Muscle layer of duodenum (tissue), 2 donors: ENCODE data around the gene ITGA1.
"Not testable (repeated sequence)": the region's sequence is repeated elsewhere in the genome, so short reads cannot be mapped to it uniquely, and the experiment has no call there.

Experiments used
- H3K27ac ChIP-seq: one replicate; pipeline ENCODE4 v1.7.0; 2013; ENCODE audit warnings: mild to moderate bottlenecking, low read length
- H3K27me3 ChIP-seq: one replicate; pipeline ENCODE4 v1.7.0; 2013; ENCODE audit warnings: low read depth, mild to moderate bottlenecking, control low read depth, low read length
- H3K36me3 ChIP-seq, 2 donors: one replicate each; pipeline ENCODE4 v1.7.0; 2013; ENCODE audit warnings: low read length in 2 of 2, control low read depth in 1 of 2, mild to moderate bottlenecking in 1 of 2; ENCODE audit not compliant: insufficient read depth in 2 of 2, control insufficient read depth in 1 of 2
- H3K4me1 ChIP-seq, 2 donors: one replicate each; pipeline ENCODE4 v1.7.0; 2013; ENCODE audit warnings: low read length in 2 of 2, mild to moderate bottlenecking in 2 of 2, control low read depth in 1 of 2, moderate library complexity in 1 of 2; ENCODE audit not compliant: insufficient read depth in 2 of 2, control insufficient read depth in 1 of 2
- H3K4me3 ChIP-seq, 2 donors: one replicate each; pipeline ENCODE4 v1.7.0; 2013; ENCODE audit warnings: low read length in 2 of 2, low read depth in 1 of 2, mild to moderate bottlenecking in 1 of 2
- H3K9me3 ChIP-seq, 2 donors: one replicate each; pipeline ENCODE4 v1.7.0; 2013; ENCODE audit warnings: low read length in 2 of 2, control low read depth in 1 of 2, mild to moderate bottlenecking in 1 of 2; ENCODE audit not compliant: control insufficient read depth in 1 of 2
- donor health status: healthy.

ITGA1 gene

DNA sequence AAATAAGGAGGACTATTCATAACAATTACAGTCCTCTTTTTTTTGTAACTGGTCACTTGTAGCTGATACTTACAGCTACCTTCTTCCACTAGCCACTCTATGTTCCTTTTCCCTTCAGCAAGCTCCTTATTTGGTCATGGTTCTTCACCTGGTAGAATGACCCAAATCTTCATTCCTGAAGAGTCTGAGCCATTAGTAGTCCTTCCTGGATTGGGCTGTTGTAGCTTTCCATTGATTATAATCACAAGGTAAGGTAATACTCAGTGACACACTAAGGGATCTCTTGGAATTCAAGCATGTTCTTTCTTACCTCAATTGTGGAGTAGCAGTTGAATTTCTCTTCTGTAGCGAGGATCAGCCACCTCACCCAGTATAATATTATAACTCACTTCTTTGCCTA lies 175.9 kb downstream of the ITGA1 start:
- no peaks in the 10 kb centered on the region for H3K27me3 ChIP-seq
- no peaks in the 10 kb centered on the region for H3K36me3 ChIP-seq
- no peak overlapping the region for H3K27ac ChIP-seq
- no peaks in the 10 kb centered on the region for H3K4me1 ChIP-seq
- H3K4me3 ChIP-seq, result no peak overlapping the region
- no peaks in the 10 kb centered on the region for H3K9me3 ChIP-seq

DNA sequence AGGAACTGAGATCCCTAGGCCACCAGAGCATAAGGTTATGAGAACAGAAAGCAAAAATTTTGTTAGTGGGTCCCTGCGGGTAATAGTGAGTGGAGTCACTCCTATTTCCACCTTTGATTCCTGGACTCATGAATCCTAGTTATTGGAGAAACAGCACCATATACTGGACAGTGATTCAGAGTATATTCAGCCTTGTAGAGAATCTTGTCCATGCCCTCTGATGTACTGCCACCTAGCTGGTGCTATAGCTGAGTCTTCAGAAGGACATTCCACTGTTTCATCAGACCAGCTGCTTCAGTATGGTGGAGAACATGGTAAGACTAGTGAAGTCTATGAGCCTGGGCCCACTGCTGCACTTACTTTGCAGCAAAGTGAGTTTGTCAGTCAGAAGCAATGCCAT lies 176.4 kb downstream of the ITGA1 start:
- Histone ChIP-seq H3K27me3 (no peaks in the 10 kb centered on the region), H3K36me3 (no peaks in the 10 kb centered on the region), H3K9me3 (no peaks in the 10 kb centered on the region), H3K27ac (no peak overlapping the region), H3K4me1 (no peaks in the 10 kb centered on the region), H3K4me3 (no peak overlapping the region)

DNA sequence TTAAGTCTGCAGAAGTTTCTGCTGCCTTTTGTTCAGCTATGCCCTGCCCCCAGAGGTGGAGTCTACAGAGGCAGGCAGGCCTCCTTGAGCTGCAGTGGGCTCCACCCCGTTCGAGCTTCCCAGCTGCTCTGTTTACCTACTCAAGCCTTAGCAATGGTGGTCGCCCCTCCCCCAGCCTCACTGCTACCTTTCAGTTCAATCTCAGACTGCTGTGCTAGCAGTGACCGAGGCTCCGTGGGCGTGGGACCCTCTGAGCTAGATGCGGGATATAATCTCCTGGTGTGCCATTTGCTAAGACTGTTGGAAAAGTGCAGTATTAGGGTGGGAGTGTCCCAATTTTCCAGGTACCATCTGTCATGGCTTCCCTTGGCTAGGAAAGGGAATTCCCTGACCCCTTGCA lies 188.4 kb downstream of the ITGA1 start:
- not testable (repeated sequence) for H3K27me3 ChIP-seq, H3K27ac ChIP-seq, H3K36me3 ChIP-seq, H3K4me3 ChIP-seq, H3K4me1 ChIP-seq
- H3K9me3 ChIP-seq, result peaks cover 0 to 11% of the 10 kb centered on the region in 2 donors

DNA sequence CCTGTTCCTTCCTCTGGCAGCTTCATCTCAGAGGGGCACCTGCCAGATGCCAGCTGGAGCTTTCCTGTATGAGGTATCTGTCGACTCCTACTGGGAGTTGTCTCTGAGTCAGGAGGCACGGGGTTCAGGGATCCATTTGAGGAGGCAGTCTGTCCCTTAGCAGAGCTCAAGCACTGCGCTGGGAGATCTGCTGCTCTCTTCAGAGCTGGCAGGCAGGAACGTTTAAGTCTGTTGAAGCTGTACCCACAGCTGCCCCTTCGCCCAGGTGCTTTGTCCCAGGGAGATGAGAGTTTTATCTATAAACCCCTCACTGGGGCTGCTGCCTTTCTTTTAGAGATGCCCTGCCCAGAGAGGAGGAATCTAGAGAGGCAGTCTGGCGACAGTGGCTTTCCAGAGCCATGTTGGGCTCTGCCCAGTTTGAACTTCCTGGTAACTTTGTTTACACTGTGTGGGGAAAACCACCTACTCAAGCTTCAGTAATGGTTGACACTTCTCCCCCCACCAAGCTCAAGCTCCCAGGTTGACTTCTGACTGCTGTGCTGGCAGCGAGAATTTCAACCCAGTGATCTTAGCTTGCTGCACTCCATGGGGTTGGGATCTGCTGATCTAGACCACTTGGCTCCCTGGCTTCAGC lies 189.7 kb downstream of the ITGA1 start:
- Histone ChIP-seq H3K4me3 (no peak overlapping the region), H3K4me1 (no peaks in the 10 kb centered on the region), H3K36me3 (no peaks in the 10 kb centered on the region), H3K27ac (no peak overlapping the region), H3K27me3 (no peaks in the 10 kb centered on the region), H3K9me3 (peaks cover 0 to 11% of the 10 kb centered on the region in 2 donors)

DNA sequence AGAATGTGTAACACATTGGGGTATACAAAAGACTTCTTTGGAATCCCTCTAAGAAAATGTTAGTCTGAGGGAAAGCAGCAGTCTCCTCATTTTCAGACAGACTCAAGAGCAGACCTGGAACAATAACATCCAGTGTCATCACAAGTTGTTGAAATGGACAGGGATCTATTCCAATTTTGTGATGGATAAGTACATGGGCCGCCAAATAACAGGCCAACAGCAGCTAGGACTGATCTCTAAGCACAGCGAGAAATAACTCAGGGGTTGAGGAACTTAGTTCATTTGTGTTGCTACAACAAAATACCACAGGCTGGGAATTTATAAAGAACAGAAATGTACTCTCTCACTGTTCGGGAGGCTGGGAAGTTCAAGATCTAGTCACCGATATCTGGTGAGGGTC lies 193.8 kb downstream of the ITGA1 start:
- H3K36me3 ChIP-seq, result no peaks in the 10 kb centered on the region
- H3K9me3 ChIP-seq, result peaks cover 0 to 7% of the 10 kb centered on the region in 2 donors
- no peak overlapping the region for H3K4me3 ChIP-seq
- no peaks in the 10 kb centered on the region for H3K4me1 ChIP-seq
- no peaks in the 10 kb centered on the region for H3K27me3 ChIP-seq
- H3K27ac ChIP-seq, result no peak overlapping the region

DNA sequence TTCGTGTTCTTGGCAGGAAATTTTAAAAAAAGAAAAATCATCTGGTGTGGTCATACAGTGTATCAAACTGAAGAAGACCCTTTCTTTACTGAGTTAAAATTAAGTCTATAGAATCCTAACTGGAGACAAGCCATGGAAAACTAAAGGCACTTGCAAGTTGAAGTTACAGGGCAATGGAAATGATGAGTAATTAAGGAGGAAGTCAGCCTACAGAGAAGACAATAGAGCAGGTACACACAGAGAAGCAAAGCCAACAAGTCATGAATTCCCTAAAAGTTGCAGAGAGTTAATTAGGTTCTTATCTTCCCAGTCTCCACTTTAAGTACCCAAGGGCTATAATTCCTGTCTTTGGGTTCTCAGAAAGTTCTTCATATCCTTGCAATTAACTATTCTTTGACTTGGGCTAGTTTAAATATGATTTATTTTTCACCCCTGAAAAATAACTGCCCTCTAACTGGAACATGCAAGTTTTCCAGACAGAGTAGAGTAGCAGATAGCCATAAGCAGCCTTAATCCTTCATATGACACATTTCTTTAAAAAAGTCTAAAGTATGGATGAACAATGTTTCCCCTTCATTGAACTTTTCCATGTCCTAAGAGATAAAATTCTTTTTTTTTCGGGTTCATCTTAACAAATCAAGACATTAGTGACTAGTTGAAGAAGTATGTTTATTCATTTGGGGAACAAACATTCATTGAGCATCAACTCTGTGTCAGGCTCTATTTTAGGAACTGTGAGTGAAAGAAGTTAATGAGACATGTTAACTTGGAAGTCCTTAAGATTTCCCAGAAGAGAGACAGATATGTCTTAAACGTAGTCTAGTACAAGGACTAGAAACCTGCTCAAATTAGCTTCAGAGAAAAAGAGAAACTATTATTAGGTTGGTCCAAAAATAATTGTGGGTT lies 196.3 kb downstream of the ITGA1 start:
- Histone ChIP-seq H3K4me1 (no peaks in the 10 kb centered on the region), H3K4me3 (no peak overlapping the region), H3K27me3 (no peaks in the 10 kb centered on the region), H3K27ac (no peak overlapping the region), H3K36me3 (no peaks in the 10 kb centered on the region), H3K9me3 (no peaks in the 10 kb centered on the region)

DNA sequence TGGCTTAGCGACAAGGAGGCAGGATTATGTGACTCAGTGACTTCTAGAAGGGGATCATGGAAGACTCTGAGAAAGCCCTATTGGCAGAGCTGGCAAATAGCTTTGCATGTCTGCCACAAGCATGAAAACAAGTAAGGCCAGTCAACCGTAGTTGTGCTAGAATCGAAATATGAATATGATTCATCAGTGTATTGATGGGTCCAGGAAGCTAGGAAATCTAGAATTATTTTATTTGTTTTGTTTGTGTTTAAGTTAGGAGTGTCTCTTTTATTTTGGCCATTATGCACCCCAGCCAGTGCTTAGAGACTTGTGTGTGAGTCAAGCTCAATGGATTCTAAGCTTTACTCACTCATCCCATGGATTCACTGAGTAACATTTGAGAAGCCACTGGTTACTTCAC lies 197.6 kb downstream of the ITGA1 start:
- H3K27me3 ChIP-seq, result no peaks in the 10 kb centered on the region
- H3K36me3 ChIP-seq, result no peaks in the 10 kb centered on the region
- no peak overlapping the region for H3K27ac ChIP-seq
- H3K4me3 ChIP-seq, result no peak overlapping the region
- peaks cover 0 to 8% of the 10 kb centered on the region in 2 donors for H3K4me1 ChIP-seq
- H3K9me3 ChIP-seq, result no peaks in the 10 kb centered on the region

DNA sequence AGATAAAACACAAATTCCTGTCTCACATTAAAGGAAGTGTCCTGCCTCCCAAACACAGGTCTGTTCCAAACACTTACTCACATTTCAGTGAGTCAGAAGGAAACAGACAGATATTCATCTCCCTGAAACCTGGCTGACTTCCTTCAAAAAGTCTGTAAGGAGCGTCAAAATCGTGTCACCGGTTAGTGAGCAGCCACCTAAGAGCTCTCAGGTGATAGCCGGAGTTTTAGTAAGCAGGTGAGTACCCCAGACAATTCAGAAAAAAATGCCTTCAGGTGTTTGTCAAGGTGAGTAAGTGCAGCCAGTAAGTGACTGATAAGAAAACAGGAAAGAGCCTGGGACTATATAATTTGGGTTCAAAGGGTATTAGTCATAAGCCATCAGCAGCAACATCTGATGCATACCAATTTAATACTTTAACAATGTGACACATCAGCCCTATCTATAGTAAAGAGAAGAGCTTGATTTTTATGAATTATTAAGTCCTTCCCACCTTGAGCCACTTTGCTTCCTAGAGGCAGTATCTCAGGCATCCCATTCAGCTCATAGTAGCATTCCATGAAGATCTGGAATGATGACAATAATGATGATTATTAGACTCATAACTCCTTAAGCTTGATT lies 200.1 kb downstream of the ITGA1 start:
- no peak overlapping the region for H3K4me3 ChIP-seq
- no peaks in the 10 kb centered on the region for H3K27me3 ChIP-seq
- H3K4me1 ChIP-seq, result peaks cover 0 to 10% of the 10 kb centered on the region in 2 donors
- no peaks in the 10 kb centered on the region for H3K36me3 ChIP-seq
- no peaks in the 10 kb centered on the region for H3K9me3 ChIP-seq
- H3K27ac ChIP-seq, result peak overlapping the region; percentile 25

DNA sequence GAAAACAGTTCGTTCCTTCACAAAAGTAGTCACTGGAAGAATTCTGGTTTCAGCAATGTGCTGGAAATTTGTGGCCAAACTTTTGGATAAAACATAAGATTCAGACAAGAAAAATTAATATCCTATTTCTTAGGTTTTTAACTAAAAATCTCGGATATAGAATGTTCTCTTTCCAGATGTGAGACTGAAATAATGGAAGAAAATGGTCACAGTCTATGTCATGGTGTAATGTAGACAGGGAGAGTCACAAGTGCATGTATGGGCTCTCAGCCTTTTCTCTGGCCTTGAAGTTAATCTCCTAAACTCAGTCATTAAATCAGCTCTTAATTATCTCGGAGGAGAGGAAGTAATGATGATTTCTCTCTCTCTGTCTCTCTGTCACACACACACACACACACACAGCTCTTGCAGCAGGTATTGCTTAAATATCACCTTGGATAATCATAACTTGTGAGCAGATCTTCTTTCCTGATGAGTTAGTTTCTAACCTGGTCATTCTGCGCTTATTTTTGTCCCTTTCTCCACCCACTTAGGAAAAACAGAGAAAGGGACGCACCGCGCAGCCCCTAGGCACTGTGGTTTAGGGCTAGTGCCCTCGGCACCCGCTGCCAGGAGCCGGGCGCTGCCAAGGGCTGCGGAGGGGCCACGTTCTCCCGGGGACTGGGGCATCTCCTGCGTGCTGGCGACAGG lies 200.8 kb downstream of the ITGA1 start:
- Histone ChIP-seq H3K4me3 (peak overlapping the region; percentile 83 to 94), H3K27ac (no peak overlapping the region), H3K4me1 (peaks cover 0 to 10% of the 10 kb centered on the region in 2 donors), H3K9me3 (no peaks in the 10 kb centered on the region), H3K27me3 (no peaks in the 10 kb centered on the region), H3K36me3 (no peaks in the 10 kb centered on the region)

DNA sequence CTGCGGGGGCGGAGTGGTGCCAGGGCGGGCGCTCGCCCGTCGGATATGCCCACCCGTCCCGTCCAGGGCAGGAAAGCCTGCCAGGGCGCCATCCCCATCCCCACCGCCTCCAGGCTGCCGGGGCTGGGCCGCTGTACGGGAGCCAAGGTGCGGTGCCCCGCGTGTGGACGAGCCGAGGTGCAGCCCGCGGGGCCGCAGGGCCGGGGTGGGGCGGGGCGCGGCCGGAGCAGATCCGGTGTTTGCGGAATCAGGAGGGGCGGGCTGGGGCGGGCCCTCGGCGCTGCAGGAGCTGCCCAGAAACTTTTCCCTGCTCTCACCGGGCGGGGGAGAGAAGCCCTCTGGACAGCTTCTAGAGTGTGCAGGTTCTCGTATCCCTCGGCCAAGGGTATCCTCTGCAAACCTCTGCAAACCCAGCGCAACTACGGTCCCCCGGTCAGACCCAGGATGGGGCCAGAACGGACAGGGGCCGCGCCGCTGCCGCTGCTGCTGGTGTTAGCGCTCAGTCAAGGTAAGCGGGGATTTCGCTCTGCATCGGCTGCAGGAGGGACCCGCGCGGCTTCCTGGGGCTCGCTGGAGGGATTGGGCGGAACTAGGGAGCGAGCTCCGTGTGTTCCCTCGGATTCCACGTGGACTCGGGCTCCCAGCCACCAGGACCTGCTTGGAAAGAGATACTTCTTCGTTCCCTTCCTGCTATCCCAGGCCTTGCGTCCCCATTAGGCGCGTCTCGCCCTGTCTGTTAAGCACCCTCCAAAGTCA lies 201.5 kb downstream of the ITGA1 start, which contains the start of gene ITGA2:
ITGA2 (plus strand) TSS at position 328 of the 756 bp plus-strand sequence; CDS start at position 445, 117 bp downstream.
- Histone ChIP-seq H3K27me3 (no peaks in the 10 kb centered on the region), H3K9me3 (no peaks in the 10 kb centered on the region), H3K27ac (peak within 1 kb of the TSS; percentile 65), H3K4me3 (peak within 1 kb of the TSS; percentile 83 to 94), H3K36me3 (no peaks in the 10 kb centered on the region), H3K4me1 (peaks cover 0 to 10% of the 10 kb centered on the region in 2 donors)
